Upper lobe of left lung (tissue), 6 donors: ENCODE results near the gene TSC22D1. TPM values are rescaled to one million over a fixed set of nuclear protein-coding genes. Genes with fewer than 3 reads are reported as not detected.

Source experiments
- ATAC-seq, 2 donors: fragments of 200-7000 bp; cut with Tn5 transposase; one replicate each; pipeline ENCODE4 v1.9.1; 2022; ENCODE audit warnings: mild to moderate bottlenecking in 2 of 2, moderate library complexity in 2 of 2; ENCODE audit not compliant: low FRiP score in 2 of 2
- DNase-seq, 2 donors: peaks; one replicate each; pipeline ENCODE4 v3.0.0-alpha.2; 2019 to 2020
- H3K27ac ChIP-seq, 4 donors: fragments of 200-600 bp; sonication (generic); one replicate each; pipeline ENCODE4 v1.5.1; 2016 to 2019
- H3K27me3 ChIP-seq, 4 donors: fragments of 200-600 bp; sonication (generic); one replicate each; pipeline ENCODE4 v1.5.1; 2017 to 2019
- H3K36me3 ChIP-seq, 4 donors: fragments of 200-600 bp; sonication (generic); one replicate each; pipeline ENCODE4 v1.5.1; 2016 to 2019
- H3K4me1 ChIP-seq, 4 donors: fragments of 200-600 bp; sonication (generic); one replicate each; pipeline ENCODE4 v1.5.1; 2018 to 2019
- H3K4me3 ChIP-seq, 4 donors: fragments of 200-600 bp; sonication (generic); one replicate each; pipeline ENCODE4 v1.5.1; 2017 to 2019; ENCODE audit warnings: mild to moderate bottlenecking in 2 of 4, moderate library complexity in 1 of 4
- H3K9me3 ChIP-seq, 4 donors: fragments of 200-600 bp; sonication (generic); one replicate each; pipeline ENCODE4 v1.5.1; 2018 to 2019
- CTCF ChIP-seq, 6 experiments: fragments of 450-650 bp in 4 of 6; fragments of 200-600 bp in 2 of 6; sonication (generic) in 2 of 6; IDR thresholded peaks; one replicate each; pipeline ENCODE4 v1.5.1; 2016 to 2019; ENCODE audit warnings: antibody characterized with exemption in 6 of 6
- EP300 ChIP-seq, 4 donors: sonication (generic); formaldehyde crosslinking; IDR thresholded peaks; one replicate each; pipeline ENCODE4 v1.5.1; 2017; ENCODE audit warnings: antibody characterized with exemption in 4 of 4, control low read depth in 2 of 4
- POLR2A ChIP-seq, 4 donors: fragments of 450-650 bp; IDR thresholded peaks; one replicate each; pipeline ENCODE4 v1.5.1; 2016 to 2017; ENCODE audit warnings: antibody characterized with exemption in 4 of 4, mild to moderate bottlenecking in 2 of 4
- POLR2AphosphoS5 ChIP-seq, 2 donors: sonication (generic); formaldehyde crosslinking; IDR thresholded peaks; one replicate each; pipeline ENCODE4 v1.5.1; 2017; ENCODE audit warnings: antibody characterized with exemption in 2 of 2
- WGBS, 2 donors: methylation state at CpG; one replicate each; pipeline ENCODE4 v1.1.5; 2017 to 2018; 5-methylcytosine and 5-hydroxymethylcytosine counted together
- total RNA-seq, 6 donors: library from RNA; depleted of rRNA in 4 of 6; stranded (reverse); fragments of >200 nt in 4 of 6; gene quantifications; one replicate each; pipeline versions ENCODE4 v1.1.0 to v1.2.1, GENCODE V29; 2016 to 2021
- donor health status: DM: no; HTN: no; CAD: no; lungs with moderate emphysema.
- donor health status: DM: no; HTN: yes; CAD: no; lungs with severe emphysema.

The TSC22D1 gene
- total RNA-seq, 6 donors from 2014 or later = 66.0 to 158 (median 115) TPM

- no peak overlapping the region for H3K4me3 ChIP-seq
- ATAC-seq = no peak
- H3K27me3 ChIP-seq = no peaks in the 10 kb centered on the region
- H3K36me3 ChIP-seq = no peaks in the 10 kb centered on the region
- H3K9me3 ChIP-seq = no peaks in the 10 kb centered on the region
- DNase-seq = no peak
- no peak for TF ChIP-seq EP300 (IDR thresholded peaks at IDR 0.05)
- no peak for TF ChIP-seq CTCF (IDR thresholded peaks at IDR 0.05)
- no peak for TF ChIP-seq POLR2AphosphoS5 (IDR thresholded peaks at IDR 0.05)
- TF ChIP-seq POLR2A (IDR thresholded peaks at IDR 0.05) = no peak
- 67 to 75% methylated on average over 4 of the region's 4 CpGs for WGBS, 2 donors
- no peaks in the 10 kb centered on the region for H3K4me1 ChIP-seq
- no peak overlapping the region for H3K27ac ChIP-seq
Measured at GRCh38 chr13:44389060-44389666, 187.0 kb downstream of the TSC22D1 start.

GRCh38 chr13:44388427-44389059 is 187.6 kb downstream of the TSC22D1 start:
- no peaks in the 10 kb centered on the region for H3K36me3 ChIP-seq
- TF ChIP-seq CTCF (IDR thresholded peaks at IDR 0.05) (no peak), EP300 (IDR thresholded peaks at IDR 0.05) (no peak), POLR2AphosphoS5 (IDR thresholded peaks at IDR 0.05) (no peak), POLR2A (IDR thresholded peaks at IDR 0.05) (no peak)
- no peak overlapping the region for H3K27ac ChIP-seq
- H3K4me1 ChIP-seq = no peaks in the 10 kb centered on the region
- no peak for DNase-seq
- no peak overlapping the region for H3K4me3 ChIP-seq
- no peak for ATAC-seq
- no peaks in the 10 kb centered on the region for H3K9me3 ChIP-seq
- 83 to 98% methylated on average over 5 to 7 of the region's 7 CpGs for whole genome bisulfite sequencing, 2 donors
- no peaks in the 10 kb centered on the region for H3K27me3 ChIP-seq

- Histone ChIP-seq H3K27ac (no peak overlapping the region), H3K36me3 (no peaks in the 10 kb centered on the region), H3K4me3 (no peak overlapping the region), H3K9me3 (no peaks in the 10 kb centered on the region), H3K4me1 (no peaks in the 10 kb centered on the region), H3K27me3 (no peaks in the 10 kb centered on the region)
- DNase-seq (no peak), ATAC-seq (no peak)
- no peak for TF ChIP-seq POLR2A (IDR thresholded peaks at IDR 0.05)
- TF ChIP-seq POLR2AphosphoS5 (IDR thresholded peaks at IDR 0.05) = no peak
- no peak for TF ChIP-seq EP300 (IDR thresholded peaks at IDR 0.05)
- no peak for TF ChIP-seq CTCF (IDR thresholded peaks at IDR 0.05)
- WGBS, 2 donors = 68 to 76% methylated on average over 7 of the region's 7 CpGs
Measured at GRCh38 chr13:44386913-44387556, 189.1 kb downstream of the TSC22D1 start.

GRCh38 chr13:44385847-44386246 is 190.3 kb downstream of the TSC22D1 start:
- TF ChIP-seq POLR2A (IDR thresholded peaks at IDR 0.05) (no peak), POLR2AphosphoS5 (IDR thresholded peaks at IDR 0.05) (no peak), EP300 (IDR thresholded peaks at IDR 0.05) (no peak), CTCF (IDR thresholded peaks at IDR 0.05) (no peak)
- H3K36me3 ChIP-seq = no peaks in the 10 kb centered on the region
- H3K27me3 ChIP-seq = no peaks in the 10 kb centered on the region
- H3K4me3 ChIP-seq = no peak overlapping the region
- no peaks in the 10 kb centered on the region for H3K9me3 ChIP-seq
- no peak overlapping the region for H3K27ac ChIP-seq
- DNase-seq (no peak), ATAC-seq (peak in 1 of 2 donors; percentile 17)
- 80 to 89% methylated on average over 6 of the region's 6 CpGs for WGBS, 2 donors
- no peaks in the 10 kb centered on the region for H3K4me1 ChIP-seq
